IPS-18a (cell line): ENCODE data around the gene FBN2.

Source experiments
- H3K27ac ChIP-seq: one replicate; pipeline ENCODE4 v1.5.1; 2013; ENCODE audit warnings: low read length
- H3K27me3 ChIP-seq: one replicate; pipeline ENCODE4 v1.6.1; 2013; ENCODE audit warnings: mild to moderate bottlenecking, low read length; ENCODE audit not compliant: control insufficient read depth, insufficient read depth
- H3K36me3 ChIP-seq: one replicate; pipeline ENCODE4 v1.6.1; 2013; ENCODE audit warnings: low read depth, low read length; ENCODE audit not compliant: control insufficient read depth
- H3K4me1 ChIP-seq: one replicate; pipeline ENCODE4 v1.6.1; 2013; ENCODE audit warnings: low read depth, low read length; ENCODE audit not compliant: control insufficient read depth
- H3K4me3 ChIP-seq: one replicate; pipeline ENCODE4 v1.5.1; 2013; ENCODE audit warnings: low read length
- H3K9ac ChIP-seq: one replicate; pipeline ENCODE4 v1.6.1; 2013; ENCODE audit warnings: mild to moderate bottlenecking, low read length, moderate library complexity
- H3K9me3 ChIP-seq: one replicate; pipeline ENCODE4 v1.6.1; 2013; ENCODE audit warnings: low read depth, low read length; ENCODE audit not compliant: control insufficient read depth

FBN2 gene

GRCh38 chr5:128494516-128494915 is 43.5 kb downstream of the FBN2 start:
- Histone ChIP-seq H3K9me3 (no peaks in the 10 kb centered on the region), H3K27ac (no peak overlapping the region), H3K4me3 (no peak overlapping the region), H3K4me1 (peaks cover 25% of the 10 kb centered on the region), H3K9ac (no peak overlapping the region), H3K27me3 (no peaks in the 10 kb centered on the region), H3K36me3 (no peaks in the 10 kb centered on the region)

GRCh38 chr5:128493657-128494329 is 44.3 kb downstream of the FBN2 start:
- no peaks in the 10 kb centered on the region for H3K36me3 ChIP-seq
- H3K9me3 ChIP-seq = no peaks in the 10 kb centered on the region
- H3K4me3 ChIP-seq = no peak overlapping the region
- H3K27ac ChIP-seq = no peak overlapping the region
- no peak overlapping the region for H3K9ac ChIP-seq
- no peaks in the 10 kb centered on the region for H3K27me3 ChIP-seq
- H3K4me1 ChIP-seq = peaks cover 17% of the 10 kb centered on the region

- Histone ChIP-seq H3K4me1 (peaks cover 11% of the 10 kb centered on the region), H3K9ac (no peak overlapping the region)
These were observed 46.8 kb downstream of the FBN2 start for GRCh38 chr5:128491291-128491690.

GRCh38 chr5:128490761-128491160 is 47.3 kb downstream of the FBN2 start:
- H3K4me3 ChIP-seq = no peak overlapping the region
- H3K9ac ChIP-seq = no peak overlapping the region
- peaks cover 11% of the 10 kb centered on the region for H3K4me1 ChIP-seq
- H3K9me3 ChIP-seq = no peaks in the 10 kb centered on the region
- H3K36me3 ChIP-seq = no peaks in the 10 kb centered on the region
- no peaks in the 10 kb centered on the region for H3K27me3 ChIP-seq
- H3K27ac ChIP-seq = no peak overlapping the region

More at GRCh38 chr5:128491291-128491690, 46.8 kb downstream of the FBN2 start:
- no peaks in the 10 kb centered on the region for H3K9me3 ChIP-seq
- H3K27me3 ChIP-seq = no peaks in the 10 kb centered on the region
- no peak overlapping the region for H3K4me3 ChIP-seq
- no peak overlapping the region for H3K27ac ChIP-seq
- H3K36me3 ChIP-seq = no peaks in the 10 kb centered on the region

GRCh38 chr5:128487041-128487440 is 51.0 kb downstream of the FBN2 start:
- no peaks in the 10 kb centered on the region for H3K27me3 ChIP-seq
- no peak overlapping the region for H3K4me3 ChIP-seq
- no peak overlapping the region for H3K9ac ChIP-seq
- no peaks in the 10 kb centered on the region for H3K36me3 ChIP-seq
- H3K9me3 ChIP-seq = no peaks in the 10 kb centered on the region
- H3K27ac ChIP-seq = no peak overlapping the region
- no peaks in the 10 kb centered on the region for H3K4me1 ChIP-seq

GRCh38 chr5:128483738-128484137 is 54.3 kb downstream of the FBN2 start:
- H3K4me3 ChIP-seq = no peak overlapping the region
- no peaks in the 10 kb centered on the region for H3K4me1 ChIP-seq
- H3K9ac ChIP-seq = no peak overlapping the region
- H3K27me3 ChIP-seq = no peaks in the 10 kb centered on the region
- no peaks in the 10 kb centered on the region for H3K36me3 ChIP-seq
- no peak overlapping the region for H3K27ac ChIP-seq
- H3K9me3 ChIP-seq = no peaks in the 10 kb centered on the region

GRCh38 chr5:128480906-128481633 is 57.0 kb downstream of the FBN2 start:
- Histone ChIP-seq H3K27me3 (no peaks in the 10 kb centered on the region), H3K4me1 (no peaks in the 10 kb centered on the region), H3K4me3 (no peak overlapping the region), H3K27ac (no peak overlapping the region), H3K9me3 (no peaks in the 10 kb centered on the region), H3K36me3 (no peaks in the 10 kb centered on the region), H3K9ac (no peak overlapping the region)

- no peak overlapping the region for H3K27ac ChIP-seq
These were observed 57.9 kb downstream of the FBN2 start for GRCh38 chr5:128480158-128480557.

GRCh38 chr5:128478386-128479368 is 59.4 kb downstream of the FBN2 start:
- H3K27me3 ChIP-seq = no peaks in the 10 kb centered on the region
- H3K4me3 ChIP-seq = no peak overlapping the region
- H3K36me3 ChIP-seq = no peaks in the 10 kb centered on the region
- no peaks in the 10 kb centered on the region for H3K9me3 ChIP-seq
- no peaks in the 10 kb centered on the region for H3K4me1 ChIP-seq
- H3K27ac ChIP-seq = no peak overlapping the region
- H3K9ac ChIP-seq = no peak overlapping the region

More at GRCh38 chr5:128480158-128480557, 57.9 kb downstream of the FBN2 start:
- H3K4me1 ChIP-seq = no peaks in the 10 kb centered on the region
- no peaks in the 10 kb centered on the region for H3K9me3 ChIP-seq
- no peak overlapping the region for H3K9ac ChIP-seq
- H3K27me3 ChIP-seq = no peaks in the 10 kb centered on the region
- no peaks in the 10 kb centered on the region for H3K36me3 ChIP-seq
- H3K4me3 ChIP-seq = no peak overlapping the region

GRCh38 chr5:128477944-128478343 is 60.1 kb downstream of the FBN2 start:
- no peak overlapping the region for H3K4me3 ChIP-seq
- no peaks in the 10 kb centered on the region for H3K27me3 ChIP-seq
- H3K36me3 ChIP-seq = no peaks in the 10 kb centered on the region
- no peaks in the 10 kb centered on the region for H3K4me1 ChIP-seq
- H3K9ac ChIP-seq = no peak overlapping the region
- no peak overlapping the region for H3K27ac ChIP-seq
- no peaks in the 10 kb centered on the region for H3K9me3 ChIP-seq

- H3K27ac ChIP-seq = no peak overlapping the region
- no peaks in the 10 kb centered on the region for H3K9me3 ChIP-seq
- no peaks in the 10 kb centered on the region for H3K27me3 ChIP-seq
- no peak overlapping the region for H3K9ac ChIP-seq
- no peak overlapping the region for H3K4me3 ChIP-seq
- H3K36me3 ChIP-seq = no peaks in the 10 kb centered on the region
- H3K4me1 ChIP-seq = no peaks in the 10 kb centered on the region
These were observed 62.4 kb downstream of the FBN2 start for GRCh38 chr5:128475693-128476092.
